ENCODE measurements around the gene PGLYRP3. TPM values are rescaled to one million over a fixed set of nuclear protein-coding genes. Genes with fewer than 3 reads are reported as not detected.
A peak's percentile ranks its signal among the peaks of the same experiment; 100 is the strongest.

Gene PGLYRP3, protein sequence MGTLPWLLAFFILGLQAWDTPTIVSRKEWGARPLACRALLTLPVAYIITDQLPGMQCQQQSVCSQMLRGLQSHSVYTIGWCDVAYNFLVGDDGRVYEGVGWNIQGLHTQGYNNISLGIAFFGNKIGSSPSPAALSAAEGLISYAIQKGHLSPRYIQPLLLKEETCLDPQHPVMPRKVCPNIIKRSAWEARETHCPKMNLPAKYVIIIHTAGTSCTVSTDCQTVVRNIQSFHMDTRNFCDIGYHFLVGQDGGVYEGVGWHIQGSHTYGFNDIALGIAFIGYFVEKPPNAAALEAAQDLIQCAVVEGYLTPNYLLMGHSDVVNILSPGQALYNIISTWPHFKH
- not detected for total RNA-seq

DNA sequence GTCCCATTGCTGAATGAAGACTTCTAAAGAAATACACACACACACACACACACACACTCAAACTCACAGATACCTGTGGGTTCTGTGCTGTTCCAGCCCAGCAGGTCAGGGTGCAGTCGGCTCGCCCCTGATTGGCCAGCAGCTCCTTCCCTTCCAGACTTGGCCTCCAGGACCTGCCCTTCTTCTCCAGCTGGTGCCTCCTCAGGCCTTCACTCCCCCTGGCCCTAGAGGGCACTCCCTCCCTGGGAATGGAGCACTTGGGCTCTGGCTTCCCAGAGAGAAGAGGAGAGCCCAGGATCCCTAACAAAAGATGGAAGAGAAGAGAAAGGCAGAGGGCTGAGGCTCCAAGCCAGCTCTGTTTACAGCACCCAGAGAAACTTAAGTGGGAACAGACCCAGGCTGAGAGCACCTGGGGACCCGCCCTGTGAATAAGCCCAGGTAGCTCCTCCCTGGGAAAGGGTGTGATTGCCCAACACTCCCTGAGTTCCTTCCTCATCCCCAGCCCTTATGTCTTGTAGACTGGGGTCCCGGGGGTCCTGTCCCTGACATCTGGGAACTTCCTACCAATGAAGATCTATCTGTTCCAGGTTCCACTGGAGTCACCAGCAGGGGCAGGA is at the start of gene PGLYRP3:
TSS of gene PGLYRP3 (minus strand) at position 383 of the 617 bp plus-strand sequence. CDS start 2,287 bp downstream, outside the sequence.
- H3K4me1 Mint-ChIP-seq (ENCODE audit: low read depth): no peaks in the 10 kb centered on the region

GRCh38 chr1:153362187-153362775 is 49.5 kb upstream of the PGLYRP3 start:
- H3K36me3 Mint-ChIP-seq (ENCODE audit: low read depth): no peaks in the 10 kb centered on the region
- H3K4me1 Mint-ChIP-seq (ENCODE audit: low read depth): peaks cover 11% of the 10 kb centered on the region
- DNase-seq: no peak
- intact Hi-C loops (cut with micrococcal nuclease): no loop called here
- no peaks in the 10 kb centered on the region for H3K9me3 Mint-ChIP-seq
- no peaks in the 10 kb centered on the region for H3K27me3 Mint-ChIP-seq (ENCODE audit: low read depth)
- CTCF ChIA-PET: interaction anchor here (0.6 to 3.6 kb wide), 2 partner anchors 10 to 59 kb away, joined by 3 to 16 read pairs; no protein-coding TSS in a partner anchor
- H3K4me3 Mint-ChIP-seq: no peak overlapping the region
- H3K27ac Mint-ChIP-seq: no peak overlapping the region

More for the DNA sequence above, at the start of gene PGLYRP3:
- Mint-ChIP-seq H3K27me3 (ENCODE audit: low read depth) (peaks cover 5% of the 10 kb centered on the region), H3K27ac (no peak within 1 kb of the TSS), H3K9me3 (no peaks in the 10 kb centered on the region), H3K4me3 (no peak within 1 kb of the TSS), H3K36me3 (ENCODE audit: low read depth) (no peaks in the 10 kb centered on the region)
- intact Hi-C loops (cut with micrococcal nuclease): no loop called here
- CTCF ChIA-PET: no interaction called here
- no peak for DNase-seq

DNA sequence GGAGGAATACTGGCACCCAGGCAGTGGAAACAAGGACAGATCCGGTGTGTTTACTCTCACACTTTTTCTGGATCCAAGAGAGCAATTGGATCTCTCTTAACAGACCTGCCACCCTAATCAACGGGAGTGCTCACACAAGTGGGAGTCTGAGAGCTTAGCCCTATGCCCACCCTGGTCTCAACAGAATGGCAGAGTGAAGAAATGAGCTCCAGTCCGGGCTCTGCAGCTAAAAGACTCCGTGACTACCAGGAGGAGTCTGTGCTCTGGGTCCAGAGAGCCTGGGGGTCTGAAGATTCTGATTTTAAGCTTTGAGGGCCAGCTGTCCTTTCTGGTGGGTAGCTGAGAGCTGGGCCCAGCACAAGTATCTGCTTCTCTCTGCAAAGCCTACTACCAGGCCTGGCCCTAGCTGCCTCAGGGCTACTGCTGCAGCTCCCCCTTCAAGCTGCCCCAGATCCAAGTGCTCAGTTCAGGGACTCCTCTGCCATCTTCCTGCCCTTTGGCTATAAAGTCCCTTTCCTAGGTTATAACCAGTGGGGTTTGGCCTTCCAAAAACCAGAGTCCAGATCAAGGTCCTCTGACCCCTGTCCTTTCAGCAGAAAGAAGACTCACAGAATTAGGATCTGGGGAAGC is 48.8 kb upstream of the PGLYRP3 start:
- Mint-ChIP-seq H3K27ac (no peak overlapping the region), H3K36me3 (ENCODE audit: low read depth) (no peaks in the 10 kb centered on the region), H3K27me3 (ENCODE audit: low read depth) (no peaks in the 10 kb centered on the region), H3K4me3 (no peak overlapping the region), H3K4me1 (ENCODE audit: low read depth) (peaks cover 18% of the 10 kb centered on the region), H3K9me3 (no peaks in the 10 kb centered on the region)
- no peak for DNase-seq
- CTCF ChIA-PET: interaction anchor here (0.6 to 3.6 kb wide), 2 partner anchors 9 to 60 kb away, joined by 3 to 16 read pairs; no protein-coding TSS in a partner anchor
- intact Hi-C loops (cut with micrococcal nuclease): no loop called here

DNA sequence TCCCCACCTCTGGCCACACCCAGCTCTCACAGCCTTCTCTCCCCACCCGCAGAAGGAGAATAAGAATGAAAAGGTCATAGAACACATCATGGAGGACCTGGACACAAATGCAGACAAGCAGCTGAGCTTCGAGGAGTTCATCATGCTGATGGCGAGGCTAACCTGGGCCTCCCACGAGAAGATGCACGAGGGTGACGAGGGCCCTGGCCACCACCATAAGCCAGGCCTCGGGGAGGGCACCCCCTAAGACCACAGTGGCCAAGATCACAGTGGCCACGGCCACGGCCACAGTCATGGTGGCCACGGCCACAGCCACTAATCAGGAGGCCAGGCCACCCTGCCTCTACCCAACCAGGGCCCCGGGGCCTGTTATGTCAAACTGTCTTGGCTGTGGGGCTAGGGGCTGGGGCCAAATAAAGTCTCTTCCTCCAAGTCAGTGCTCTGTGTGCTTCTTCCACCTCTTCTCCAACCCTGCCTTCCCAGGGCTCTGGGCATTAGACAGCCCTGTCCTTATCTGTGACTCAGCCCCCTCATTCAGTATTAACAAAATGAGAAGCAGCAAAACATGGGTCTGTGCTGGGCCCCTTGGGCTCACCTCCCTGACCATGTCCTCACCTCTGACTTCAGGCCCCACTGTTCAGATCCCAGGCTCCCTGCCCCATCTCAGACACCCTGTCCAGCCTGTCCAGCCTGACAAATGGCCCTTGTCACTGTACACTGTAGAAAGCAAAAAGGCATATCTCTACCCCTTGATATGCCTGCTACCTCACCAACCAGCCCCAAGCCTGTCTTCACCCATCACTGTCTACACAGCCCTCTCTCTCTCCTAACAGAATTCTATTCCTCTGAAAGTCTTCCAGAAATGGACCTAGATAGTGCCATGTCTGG is 48.1 kb upstream of the PGLYRP3 start:
- H3K9me3 Mint-ChIP-seq: no peaks in the 10 kb centered on the region
- no peak for DNase-seq
- no peak overlapping the region for H3K27ac Mint-ChIP-seq
- no peaks in the 10 kb centered on the region for H3K36me3 Mint-ChIP-seq (ENCODE audit: low read depth)
- no peaks in the 10 kb centered on the region for H3K27me3 Mint-ChIP-seq (ENCODE audit: low read depth)
- intact Hi-C loops (cut with micrococcal nuclease): no loop called here
- peaks cover 20% of the 10 kb centered on the region for H3K4me1 Mint-ChIP-seq (ENCODE audit: low read depth)
- CTCF ChIA-PET: interaction anchor here (0.9 to 3.6 kb wide), 3 partner anchors 8 to 133 kb away, joined by 3 to 16 read pairs (median 7); no protein-coding TSS in a partner anchor
- no peak overlapping the region for H3K4me3 Mint-ChIP-seq

GRCh38 chr1:153360190-153360589 is 47.4 kb upstream of the PGLYRP3 start:
- H3K4me1 Mint-ChIP-seq (ENCODE audit: low read depth): peaks cover 20% of the 10 kb centered on the region
- no peak overlapping the region for H3K4me3 Mint-ChIP-seq
- CTCF ChIA-PET: interaction anchor here (0.6 to 1.2 kb wide), 3 partner anchors 8 to 151 kb away, joined by 3 to 7 read pairs (median 3); no protein-coding TSS in a partner anchor
- no peak overlapping the region for H3K27ac Mint-ChIP-seq
- DNase-seq: no peak
- intact Hi-C loops (cut with micrococcal nuclease): no loop called here
- no peaks in the 10 kb centered on the region for H3K27me3 Mint-ChIP-seq (ENCODE audit: low read depth)
- H3K36me3 Mint-ChIP-seq (ENCODE audit: low read depth): no peaks in the 10 kb centered on the region
- no peaks in the 10 kb centered on the region for H3K9me3 Mint-ChIP-seq

DNA sequence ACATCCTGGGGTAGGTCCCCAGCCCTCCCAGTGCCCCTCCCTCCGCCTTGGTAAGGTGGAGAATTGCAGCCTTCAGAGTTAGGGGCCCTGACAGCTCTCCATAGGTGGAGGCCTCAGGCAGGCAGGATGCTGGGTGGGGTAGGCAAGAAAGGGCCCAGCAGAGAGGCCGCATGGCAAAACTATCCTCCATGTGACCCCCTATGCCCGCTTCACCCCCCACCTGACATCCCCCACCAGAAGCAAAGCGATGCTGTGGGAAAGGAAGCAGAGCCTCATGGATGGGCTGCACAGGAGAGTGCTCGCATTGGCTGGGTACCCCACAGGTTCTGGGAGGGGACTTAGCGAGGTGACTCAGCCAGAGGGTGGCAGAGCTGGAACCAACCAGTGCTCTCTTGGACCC is 46.5 kb upstream of the PGLYRP3 start:
- Mint-ChIP-seq H3K36me3 (ENCODE audit: low read depth) (no peaks in the 10 kb centered on the region), H3K4me3 (no peak overlapping the region), H3K9me3 (no peaks in the 10 kb centered on the region), H3K4me1 (ENCODE audit: low read depth) (peaks cover 19% of the 10 kb centered on the region), H3K27ac (no peak overlapping the region), H3K27me3 (ENCODE audit: low read depth) (no peaks in the 10 kb centered on the region)
- DNase-seq: no peak
- intact Hi-C loops (cut with micrococcal nuclease): loop anchor here (10.0 kb wide), 1 partner anchor 416 kb away; the partner anchor contains the start of gene SLC27A3
- CTCF ChIA-PET: no interaction called here

DNA sequence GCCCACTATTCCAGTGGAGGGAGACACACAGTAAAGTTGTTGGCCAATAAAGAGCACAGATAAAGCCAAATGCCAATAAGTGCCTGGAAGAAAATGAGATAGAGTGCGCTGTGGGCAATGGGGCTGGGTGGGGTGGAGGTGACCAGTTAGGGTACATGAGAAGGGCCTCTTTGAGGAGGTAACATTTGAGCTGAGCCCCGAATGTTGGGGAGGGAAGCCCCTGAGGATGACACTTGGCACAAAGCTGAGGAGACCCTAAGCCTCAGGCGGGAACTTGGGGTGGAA is 45.9 kb upstream of the PGLYRP3 start:
- Mint-ChIP-seq H3K4me3 (no peak overlapping the region), H3K4me1 (ENCODE audit: low read depth) (peaks cover 18% of the 10 kb centered on the region), H3K36me3 (ENCODE audit: low read depth) (no peaks in the 10 kb centered on the region), H3K27ac (no peak overlapping the region), H3K27me3 (ENCODE audit: low read depth) (no peaks in the 10 kb centered on the region), H3K9me3 (no peaks in the 10 kb centered on the region)
- CTCF ChIA-PET: interaction anchor here (0.7 to 2.4 kb wide), 4 partner anchors 10 to 136 kb away, joined by 3 to 35 read pairs (median 4); partner anchors contain the start of gene PGLYRP4
- DNase-seq: no peak
- intact Hi-C loops (cut with micrococcal nuclease): loop anchor here (10.0 kb wide), 1 partner anchor 416 kb away; the partner anchor contains the start of gene SLC27A3

DNA sequence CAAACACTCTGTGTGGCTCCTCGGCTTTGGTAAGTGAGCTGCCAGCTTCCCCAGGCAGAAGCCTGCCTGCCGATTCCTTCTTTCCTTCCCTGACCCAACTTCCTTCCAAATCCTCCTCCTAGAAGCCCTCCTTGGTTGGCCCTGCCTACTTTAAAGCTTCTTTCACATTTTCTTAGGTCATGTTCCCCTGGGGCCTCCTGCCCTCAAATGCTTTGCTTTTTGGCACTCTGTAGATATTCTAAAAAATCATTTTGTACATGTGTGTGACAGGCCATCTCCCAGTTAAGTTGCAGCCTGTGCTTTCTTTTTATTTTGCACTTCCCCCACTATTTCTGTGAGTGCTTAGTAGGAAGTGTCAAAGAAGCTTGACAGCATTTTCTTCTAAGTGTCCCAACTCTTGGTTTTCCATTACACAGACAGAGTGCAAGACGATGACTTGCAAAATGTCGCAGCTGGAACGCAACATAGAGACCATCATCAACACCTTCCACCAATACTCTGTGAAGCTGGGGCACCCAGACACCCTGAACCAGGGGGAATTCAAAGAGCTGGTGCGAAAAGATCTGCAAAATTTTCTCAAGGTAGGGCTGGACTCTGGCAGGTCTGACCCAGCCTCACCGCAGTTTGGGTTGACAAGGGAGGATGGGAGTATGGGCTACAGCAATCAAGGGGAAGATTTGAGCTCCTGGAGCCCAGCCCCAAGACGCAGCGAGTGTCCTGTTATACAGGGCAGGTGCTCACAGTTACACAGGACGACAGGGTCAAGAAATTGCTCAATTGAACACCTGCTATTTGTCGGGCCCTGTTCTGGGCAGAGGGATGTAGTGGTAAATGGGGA is 45.3 kb upstream of the PGLYRP3 start, which contains the start of gene S100A9:
TSS of gene S100A9 (plus strand) at position 2 of the 838 bp plus-strand sequence. CDS start at position 432, 430 bp downstream.
- intact Hi-C loops (cut with micrococcal nuclease): loop anchor here (10.0 kb wide), 1 partner anchor 417 kb away; the partner anchor contains the start of gene SLC27A3
- Mint-ChIP-seq H3K27ac (peak within 1 kb of the TSS; percentile 0), H3K4me3 (peak within 1 kb of the TSS; percentile 6)

DNA sequence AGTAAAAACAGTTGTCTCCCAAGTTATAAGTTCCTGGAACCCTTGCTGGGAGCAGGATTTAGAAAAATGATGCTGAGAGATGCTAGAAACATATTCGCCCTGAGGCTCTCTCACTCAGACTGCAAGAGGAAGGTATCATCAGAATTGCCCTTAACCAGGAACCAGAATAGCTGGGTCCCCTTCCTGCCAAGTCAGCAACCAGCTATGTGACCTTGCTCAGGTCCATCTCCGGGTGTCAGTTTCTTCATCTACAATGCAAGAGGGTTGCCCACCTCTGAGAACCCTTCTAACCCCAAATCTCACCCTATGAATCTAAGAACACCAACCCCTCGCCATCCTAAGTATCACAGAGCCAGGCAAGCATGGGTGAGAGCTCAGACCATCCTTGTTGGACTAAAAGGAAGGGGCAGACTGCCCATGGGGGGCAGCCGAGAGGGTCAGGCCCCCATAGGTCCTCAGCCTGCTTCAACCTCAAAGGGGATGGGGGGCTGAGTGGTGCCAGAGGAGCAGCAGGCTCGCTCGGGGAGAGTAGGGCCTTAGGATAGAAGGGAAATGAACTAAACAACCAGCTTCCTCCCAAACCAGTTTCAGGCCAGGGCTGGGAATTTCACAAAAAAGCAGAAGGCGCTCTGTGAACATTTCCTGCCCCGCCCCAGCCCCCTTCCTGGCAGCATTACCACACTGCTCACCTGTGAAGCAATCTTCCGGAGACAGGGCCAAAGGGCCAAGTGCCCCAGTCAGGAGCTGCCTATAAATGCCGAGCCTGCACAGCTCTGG is 44.5 kb upstream of the PGLYRP3 start:
- H3K4me1 Mint-ChIP-seq (ENCODE audit: low read depth): peaks cover 18% of the 10 kb centered on the region
- DNase-seq: peak; percentile 55
- intact Hi-C loops (cut with micrococcal nuclease): loop anchor here (10.0 kb wide), 1 partner anchor 418 kb away; the partner anchor contains the start of gene SLC27A3
- no peaks in the 10 kb centered on the region for H3K36me3 Mint-ChIP-seq (ENCODE audit: low read depth)
- H3K9me3 Mint-ChIP-seq: no peaks in the 10 kb centered on the region
- H3K4me3 Mint-ChIP-seq: no peak overlapping the region
- H3K27me3 Mint-ChIP-seq (ENCODE audit: low read depth): no peaks in the 10 kb centered on the region
- peak overlapping the region; percentile 0 for H3K27ac Mint-ChIP-seq
- CTCF ChIA-PET: interaction anchor here (0.6 to 2.4 kb wide), 4 partner anchors 30 to 138 kb away, joined by 3 to 35 read pairs (median 4); no protein-coding TSS in a partner anchor

More for the DNA sequence above, 45.3 kb upstream of the PGLYRP3 start, which contains the start of gene S100A9:
- no peaks in the 10 kb centered on the region for H3K36me3 Mint-ChIP-seq (ENCODE audit: low read depth)
- peaks cover 18% of the 10 kb centered on the region for H3K4me1 Mint-ChIP-seq (ENCODE audit: low read depth)
- H3K27me3 Mint-ChIP-seq (ENCODE audit: low read depth): no peaks in the 10 kb centered on the region
- no peak for DNase-seq
- H3K9me3 Mint-ChIP-seq: no peaks in the 10 kb centered on the region
- CTCF ChIA-PET: interaction anchor here (0.7 to 2.4 kb wide), 6 partner anchors 10 to 137 kb away, joined by 3 to 35 read pairs (median 4); partner anchors contain the start of gene PGLYRP4

Measured in activated naive CD4-positive, alpha-beta T cell treated with anti-CD3 and anti-CD28 coated beads for 36 hours (primary cell).